Measurements from ENCODE around the gene ZDHHC4.

ZDHHC4 gene

GRCh38 chr7:6577369-6578113 lies at the start of gene ZDHHC4:
TSS of gene ZDHHC4 (plus strand) at chr7:6577454. CDS start at chr7:6580562, 3,108 bp downstream.
- no peaks in the 10 kb centered on the region for H3K27me3 ChIP-seq (ENCODE audit: control insufficient read depth, insufficient read depth, low read length)
- peak within 1 kb of the TSS; percentile 64; the same call in 1 of the 2 replicates for H3K4me3 ChIP-seq (ENCODE audit: low read length)
- no peak within 1 kb of the TSS for H3K27ac ChIP-seq (ENCODE audit: low read length)
- H3K9me3 ChIP-seq (ENCODE audit: control insufficient read depth, insufficient read depth, low read length) = no peaks in the 10 kb centered on the region
- WGBS (ENCODE audit: insufficient coverage, insufficient read length) = no CpG with 5 or more reads among the region's 51 CpGs
- DNase-seq (ENCODE audit: low read depth, low spot score) = no peak
- peaks cover 11% of the 10 kb centered on the region; the same call in 1 of the 2 replicates for H3K36me3 ChIP-seq (ENCODE audit: control insufficient read depth, insufficient read depth, low read length)
- no peaks in the 10 kb centered on the region for H3K4me1 ChIP-seq (ENCODE audit: control insufficient read depth, insufficient read depth, low read length)

- H3K4me3 ChIP-seq (ENCODE audit: low read length) = no peak overlapping the region
- H3K27me3 ChIP-seq (ENCODE audit: control insufficient read depth, insufficient read depth, low read length) = peaks cover 25% of the 10 kb centered on the region
- WGBS (ENCODE audit: insufficient coverage, insufficient read length) = no CpG with 5 or more reads among the region's 13 CpGs
- no peaks in the 10 kb centered on the region for H3K36me3 ChIP-seq (ENCODE audit: control insufficient read depth, insufficient read depth, low read length)
- DNase-seq (ENCODE audit: low read depth, low spot score) = no peak
- H3K9me3 ChIP-seq (ENCODE audit: control insufficient read depth, insufficient read depth, low read length) = no peaks in the 10 kb centered on the region
- H3K4me1 ChIP-seq (ENCODE audit: control insufficient read depth, insufficient read depth, low read length) = peaks cover 5% of the 10 kb centered on the region
- H3K27ac ChIP-seq (ENCODE audit: low read length) = no peak overlapping the region
Observed at GRCh38 chr7:6528401-6529130, 48.7 kb upstream of the ZDHHC4 start.

DNA sequence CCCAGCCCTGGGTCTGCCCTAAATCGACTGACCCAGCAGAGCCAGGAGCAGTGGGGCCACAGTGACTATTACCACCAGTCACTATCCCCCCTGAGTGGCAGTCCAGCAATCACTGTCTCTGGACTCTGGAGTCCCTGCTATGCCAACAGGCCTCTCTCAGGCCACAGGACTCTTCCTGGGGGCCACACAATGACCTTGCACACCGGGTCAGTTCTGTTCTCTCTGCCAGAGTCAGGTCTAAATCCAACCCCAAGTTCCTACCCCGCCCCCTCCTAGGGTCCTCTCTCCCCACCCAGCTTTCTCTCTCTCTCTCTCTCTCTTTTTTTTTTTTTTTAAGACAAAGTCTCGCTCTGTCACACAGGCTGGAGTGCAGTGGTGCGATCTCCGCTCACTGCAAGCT lies 47.6 kb upstream of the ZDHHC4 start:
- H3K27me3 ChIP-seq (ENCODE audit: control insufficient read depth, insufficient read depth, low read length) = peaks cover 25% of the 10 kb centered on the region
- H3K36me3 ChIP-seq (ENCODE audit: control insufficient read depth, insufficient read depth, low read length) = no peaks in the 10 kb centered on the region
- no CpG with 5 or more reads among the region's 6 CpGs for WGBS (ENCODE audit: insufficient coverage, insufficient read length)
- no peak overlapping the region for H3K4me3 ChIP-seq (ENCODE audit: low read length)
- no peak for DNase-seq (ENCODE audit: low read depth, low spot score)
- peaks cover 5% of the 10 kb centered on the region for H3K4me1 ChIP-seq (ENCODE audit: control insufficient read depth, insufficient read depth, low read length)
- H3K27ac ChIP-seq (ENCODE audit: low read length) = no peak overlapping the region
- H3K9me3 ChIP-seq (ENCODE audit: control insufficient read depth, insufficient read depth, low read length) = no peaks in the 10 kb centered on the region

- H3K9me3 ChIP-seq (ENCODE audit: control insufficient read depth, insufficient read depth, low read length) = no peaks in the 10 kb centered on the region
- peak overlapping the region; percentile 87 for H3K4me3 ChIP-seq (ENCODE audit: low read length)
- peaks cover 25% of the 10 kb centered on the region for H3K27me3 ChIP-seq (ENCODE audit: control insufficient read depth, insufficient read depth, low read length)
- no CpG with 5 or more reads among the region's 74 CpGs for WGBS (ENCODE audit: insufficient coverage, insufficient read length)
- H3K36me3 ChIP-seq (ENCODE audit: control insufficient read depth, insufficient read depth, low read length) = no peaks in the 10 kb centered on the region
- DNase-seq (ENCODE audit: low read depth, low spot score) = no peak
- peaks cover 5% of the 10 kb centered on the region for H3K4me1 ChIP-seq (ENCODE audit: control insufficient read depth, insufficient read depth, low read length)
- no peak overlapping the region for H3K27ac ChIP-seq (ENCODE audit: low read length)
Observed at GRCh38 chr7:6530626-6531491, 46.4 kb upstream of the ZDHHC4 start.

DNA sequence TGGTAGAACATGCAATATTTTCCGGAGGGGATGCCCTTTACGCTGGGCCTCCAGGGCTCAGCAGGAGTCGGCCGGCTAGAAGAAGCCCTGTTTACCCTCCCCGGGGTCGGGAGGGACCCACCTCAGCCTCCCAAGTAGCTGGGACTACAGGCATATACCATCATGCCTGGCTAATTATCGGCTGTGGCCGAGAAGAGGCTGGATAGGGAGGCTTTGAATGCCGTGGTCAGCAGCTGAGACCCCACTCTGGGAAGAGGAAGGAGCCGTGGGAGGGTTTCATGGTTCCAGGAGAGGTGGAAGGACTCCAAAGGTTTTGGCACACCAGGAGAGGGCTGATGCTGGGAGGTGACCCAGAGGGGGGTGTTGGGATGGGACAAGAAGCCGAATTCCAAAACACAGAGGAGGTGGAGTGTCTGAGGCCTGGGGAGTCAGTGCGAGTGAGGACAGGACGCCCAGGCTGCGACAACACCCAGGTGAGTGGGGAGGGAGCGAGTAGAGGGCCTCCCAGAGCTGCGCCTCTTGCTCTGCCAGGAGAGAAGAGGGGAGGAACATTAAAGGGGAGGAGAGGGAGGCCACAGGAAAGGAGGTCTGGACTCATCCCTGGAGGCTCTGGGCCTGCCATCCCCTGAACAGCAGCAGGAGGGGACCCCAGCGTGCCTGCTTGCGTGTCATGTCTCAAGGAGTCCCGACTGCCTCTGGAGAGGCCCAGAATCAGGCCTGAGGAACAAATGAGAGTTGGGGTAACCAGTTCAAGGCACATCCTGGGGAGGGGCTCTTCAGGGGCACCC lies 45.6 kb upstream of the ZDHHC4 start:
- Histone ChIP-seq H3K27ac (ENCODE audit: low read length) (no peak overlapping the region), H3K27me3 (ENCODE audit: control insufficient read depth, insufficient read depth, low read length) (peaks cover 25% of the 10 kb centered on the region), H3K9me3 (ENCODE audit: control insufficient read depth, insufficient read depth, low read length) (no peaks in the 10 kb centered on the region), H3K36me3 (ENCODE audit: control insufficient read depth, insufficient read depth, low read length) (no peaks in the 10 kb centered on the region), H3K4me1 (ENCODE audit: control insufficient read depth, insufficient read depth, low read length) (peaks cover 5% of the 10 kb centered on the region), H3K4me3 (ENCODE audit: low read length) (peak overlapping the region; percentile 87; the same call in 1 of the 2 replicates)
- no peak for DNase-seq (ENCODE audit: low read depth, low spot score)
- no CpG with 5 or more reads among the region's 19 CpGs for WGBS (ENCODE audit: insufficient coverage, insufficient read length)

- H3K4me3 ChIP-seq (ENCODE audit: low read length) = no peak overlapping the region
- H3K9me3 ChIP-seq (ENCODE audit: control insufficient read depth, insufficient read depth, low read length) = no peaks in the 10 kb centered on the region
- H3K27me3 ChIP-seq (ENCODE audit: control insufficient read depth, insufficient read depth, low read length) = peaks cover 18% of the 10 kb centered on the region
- H3K27ac ChIP-seq (ENCODE audit: low read length) = no peak overlapping the region
- DNase-seq (ENCODE audit: low read depth, low spot score) = no peak
- peaks cover 2% of the 10 kb centered on the region; the same call in 1 of the 2 replicates for H3K4me1 ChIP-seq (ENCODE audit: control insufficient read depth, insufficient read depth, low read length)
- H3K36me3 ChIP-seq (ENCODE audit: control insufficient read depth, insufficient read depth, low read length) = no peaks in the 10 kb centered on the region
- WGBS (ENCODE audit: insufficient coverage, insufficient read length) = no CpG with 5 or more reads among the region's 7 CpGs
Observed at GRCh38 chr7:6532516-6532915, 44.7 kb upstream of the ZDHHC4 start.

DNA sequence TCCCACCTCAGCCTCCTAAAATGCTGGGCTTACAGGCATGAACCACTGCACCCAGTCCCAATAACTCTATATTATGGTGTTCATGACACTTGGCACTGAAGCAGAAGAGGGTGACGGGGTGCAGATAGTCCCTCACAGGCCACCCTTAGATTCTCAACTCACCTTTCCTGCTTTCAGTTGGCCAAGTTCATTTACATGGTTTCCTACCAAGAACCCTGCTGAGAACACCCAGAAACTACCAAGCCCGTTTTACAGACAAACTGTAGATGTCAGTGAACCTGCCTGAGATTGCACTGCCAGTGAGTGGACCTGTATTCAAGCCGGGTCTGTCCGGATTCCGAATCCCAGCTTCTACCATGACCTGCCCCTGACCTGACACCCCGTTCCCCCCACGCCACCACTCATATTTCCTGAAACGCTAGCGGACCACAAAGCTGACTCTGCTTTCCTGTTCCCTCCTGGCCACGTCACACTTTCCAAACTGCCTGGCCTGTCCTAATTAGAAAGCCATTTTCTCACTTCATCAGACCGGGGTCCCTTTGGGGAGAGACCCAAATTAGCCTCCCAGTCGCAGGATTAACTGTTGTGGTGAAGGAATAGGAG lies 43.3 kb upstream of the ZDHHC4 start:
- Histone ChIP-seq H3K27ac (ENCODE audit: low read length) (no peak overlapping the region), H3K4me1 (ENCODE audit: control insufficient read depth, insufficient read depth, low read length) (peaks cover 2% of the 10 kb centered on the region; the same call in 1 of the 2 replicates), H3K4me3 (ENCODE audit: low read length) (no peak overlapping the region), H3K36me3 (ENCODE audit: control insufficient read depth, insufficient read depth, low read length) (no peaks in the 10 kb centered on the region), H3K27me3 (ENCODE audit: control insufficient read depth, insufficient read depth, low read length) (peaks cover 18% of the 10 kb centered on the region), H3K9me3 (ENCODE audit: control insufficient read depth, insufficient read depth, low read length) (no peaks in the 10 kb centered on the region)
- DNase-seq (ENCODE audit: low read depth, low spot score) = no peak
- no CpG with 5 or more reads among the region's 12 CpGs for WGBS (ENCODE audit: insufficient coverage, insufficient read length)

GRCh38 chr7:6536262-6537260 lies 40.7 kb upstream of the ZDHHC4 start:
- Histone ChIP-seq H3K36me3 (ENCODE audit: control insufficient read depth, insufficient read depth, low read length) (no peaks in the 10 kb centered on the region), H3K9me3 (ENCODE audit: control insufficient read depth, insufficient read depth, low read length) (no peaks in the 10 kb centered on the region), H3K4me1 (ENCODE audit: control insufficient read depth, insufficient read depth, low read length) (peaks cover 1% of the 10 kb centered on the region; the same call in 1 of the 2 replicates), H3K4me3 (ENCODE audit: low read length) (peak overlapping the region; percentile 60; the same call in 1 of the 2 replicates), H3K27ac (ENCODE audit: low read length) (no peak overlapping the region), H3K27me3 (ENCODE audit: control insufficient read depth, insufficient read depth, low read length) (peaks cover 10% of the 10 kb centered on the region)
- DNase-seq (ENCODE audit: low read depth, low spot score) = no peak
- WGBS (ENCODE audit: insufficient coverage, insufficient read length) = no CpG with 5 or more reads among the region's 56 CpGs

DNA sequence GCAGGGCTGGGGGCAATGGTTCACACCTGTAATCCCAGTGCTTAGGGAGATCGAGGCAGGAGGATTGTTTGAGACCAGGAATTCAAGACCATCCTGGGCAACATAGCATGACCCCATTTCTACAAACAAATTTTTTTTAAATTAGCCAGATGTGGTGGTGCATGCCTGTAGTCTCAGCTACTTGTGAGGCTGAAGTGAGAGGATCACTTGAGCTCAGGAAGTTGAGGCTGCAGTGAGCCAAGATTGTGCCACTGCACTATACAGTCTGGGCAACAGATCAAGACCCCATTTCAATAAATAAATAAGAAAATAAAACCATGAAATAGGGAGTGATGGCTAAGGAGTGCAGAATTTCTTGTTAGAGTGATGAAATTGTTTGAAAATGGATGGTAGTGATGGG lies 34.9 kb upstream of the ZDHHC4 start:
- Histone ChIP-seq H3K27me3 (ENCODE audit: control insufficient read depth, insufficient read depth, low read length) (no peaks in the 10 kb centered on the region), H3K4me1 (ENCODE audit: control insufficient read depth, insufficient read depth, low read length) (no peaks in the 10 kb centered on the region), H3K4me3 (ENCODE audit: low read length) (no peak overlapping the region), H3K36me3 (ENCODE audit: control insufficient read depth, insufficient read depth, low read length) (no peaks in the 10 kb centered on the region), H3K27ac (ENCODE audit: low read length) (no peak overlapping the region), H3K9me3 (ENCODE audit: control insufficient read depth, insufficient read depth, low read length) (no peaks in the 10 kb centered on the region)
- no peak for DNase-seq (ENCODE audit: low read depth, low spot score)
- WGBS (ENCODE audit: insufficient coverage, insufficient read length) = no CpG with 5 or more reads among the region's 1 CpG

Measured in iPS DF 6.9 (cell line).